Vagina (tissue), 2 donors: ENCODE measurements around the gene NAGS.

ENCODE experiments used
- POLR2A ChIP-seq, 2 donors: fragments of 450-650 bp; IDR thresholded peaks; one replicate each; pipeline ENCODE4 v1.6.1; 2017; ENCODE audit warnings: antibody characterized with exemption in 2 of 2, mild to moderate bottlenecking in 2 of 2, moderate library complexity in 2 of 2
- POLR2AphosphoS5 ChIP-seq, 2 donors: sonication (generic); formaldehyde crosslinking; IDR thresholded peaks; one replicate each; pipeline ENCODE4 v1.9.0; 2017; ENCODE audit warnings: antibody characterized with exemption in 2 of 2, mild to moderate bottlenecking in 2 of 2, low read depth in 1 of 2; ENCODE audit not compliant: insufficient read depth in 1 of 2
- TF ChIP-seq, protein P1 (sequence below), 3 experiments: fragments of 450-650 bp in 2 of 3; fragments of 200-600 bp in 1 of 3; sonication (generic) in 1 of 3; IDR thresholded peaks; one replicate each; pipeline ENCODE4 v1.5.1; 2017 to 2019; ENCODE audit warnings: antibody characterized with exemption in 3 of 3, mild to moderate bottlenecking in 2 of 3, moderate library complexity in 2 of 3

DNA sequence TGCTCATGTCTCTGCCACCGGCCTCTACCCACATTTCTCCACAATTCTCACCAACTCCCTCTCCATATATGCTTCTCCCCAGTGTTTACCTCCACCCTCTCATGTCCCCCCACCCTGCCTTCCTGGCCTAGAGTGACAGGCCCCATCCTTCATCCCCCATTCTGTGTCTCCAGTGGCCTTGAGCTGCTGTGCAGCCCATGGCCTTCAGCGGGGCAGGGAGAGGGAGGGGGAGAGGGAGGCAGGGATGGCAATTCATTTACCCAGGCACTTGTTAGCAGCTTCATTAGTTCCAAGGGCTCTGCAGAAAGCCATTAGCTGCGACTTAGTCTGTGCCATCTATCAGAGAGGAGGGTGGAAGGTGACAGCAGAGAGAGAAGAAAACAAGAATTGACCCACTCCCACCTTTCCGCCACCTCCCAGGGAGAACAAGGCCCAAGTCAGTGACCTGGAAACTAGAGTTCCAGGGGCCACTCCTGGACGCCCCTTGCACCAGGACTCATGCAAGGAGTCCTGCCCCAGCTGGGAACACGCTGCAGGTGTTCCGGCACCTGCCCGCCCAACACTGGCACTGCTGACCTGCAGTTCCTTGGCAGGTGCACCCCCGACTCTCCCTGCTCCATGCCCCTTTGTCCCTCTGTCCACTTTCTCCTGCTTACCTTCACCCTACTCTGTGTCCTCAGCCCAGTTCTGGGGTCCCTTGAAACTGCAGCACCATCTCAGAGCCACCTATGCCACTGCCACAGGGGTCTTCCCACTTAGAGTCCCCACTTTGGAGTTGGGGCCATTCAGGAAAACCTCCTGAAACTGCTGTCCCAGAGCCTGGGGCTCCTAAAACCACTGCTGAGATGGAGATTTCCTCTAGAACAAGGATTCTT is 27.2 kb upstream of the NAGS start:
- TF ChIP-seq, protein P1, sequence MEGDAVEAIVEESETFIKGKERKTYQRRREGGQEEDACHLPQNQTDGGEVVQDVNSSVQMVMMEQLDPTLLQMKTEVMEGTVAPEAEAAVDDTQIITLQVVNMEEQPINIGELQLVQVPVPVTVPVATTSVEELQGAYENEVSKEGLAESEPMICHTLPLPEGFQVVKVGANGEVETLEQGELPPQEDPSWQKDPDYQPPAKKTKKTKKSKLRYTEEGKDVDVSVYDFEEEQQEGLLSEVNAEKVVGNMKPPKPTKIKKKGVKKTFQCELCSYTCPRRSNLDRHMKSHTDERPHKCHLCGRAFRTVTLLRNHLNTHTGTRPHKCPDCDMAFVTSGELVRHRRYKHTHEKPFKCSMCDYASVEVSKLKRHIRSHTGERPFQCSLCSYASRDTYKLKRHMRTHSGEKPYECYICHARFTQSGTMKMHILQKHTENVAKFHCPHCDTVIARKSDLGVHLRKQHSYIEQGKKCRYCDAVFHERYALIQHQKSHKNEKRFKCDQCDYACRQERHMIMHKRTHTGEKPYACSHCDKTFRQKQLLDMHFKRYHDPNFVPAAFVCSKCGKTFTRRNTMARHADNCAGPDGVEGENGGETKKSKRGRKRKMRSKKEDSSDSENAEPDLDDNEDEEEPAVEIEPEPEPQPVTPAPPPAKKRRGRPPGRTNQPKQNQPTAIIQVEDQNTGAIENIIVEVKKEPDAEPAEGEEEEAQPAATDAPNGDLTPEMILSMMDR (IDR thresholded peaks at IDR 0.05), result no peak
- TF ChIP-seq POLR2A (IDR thresholded peaks at IDR 0.05) (no peak), POLR2AphosphoS5 (IDR thresholded peaks at IDR 0.05; ENCODE audit: insufficient read depth in 1 of 2, low read depth in 1 of 2) (no peak)
